Inflammatory macrophage treated with lipopolysaccharide for 1 hour (primary cell): ENCODE data around the gene ANKRD44.

ENCODE experiments used
- DNase-seq, 2 donors: peaks; one replicate each; pipeline ENCODE4 v3.0.0-alpha.2; 2020 to 2022

Gene ANKRD44

DNA sequence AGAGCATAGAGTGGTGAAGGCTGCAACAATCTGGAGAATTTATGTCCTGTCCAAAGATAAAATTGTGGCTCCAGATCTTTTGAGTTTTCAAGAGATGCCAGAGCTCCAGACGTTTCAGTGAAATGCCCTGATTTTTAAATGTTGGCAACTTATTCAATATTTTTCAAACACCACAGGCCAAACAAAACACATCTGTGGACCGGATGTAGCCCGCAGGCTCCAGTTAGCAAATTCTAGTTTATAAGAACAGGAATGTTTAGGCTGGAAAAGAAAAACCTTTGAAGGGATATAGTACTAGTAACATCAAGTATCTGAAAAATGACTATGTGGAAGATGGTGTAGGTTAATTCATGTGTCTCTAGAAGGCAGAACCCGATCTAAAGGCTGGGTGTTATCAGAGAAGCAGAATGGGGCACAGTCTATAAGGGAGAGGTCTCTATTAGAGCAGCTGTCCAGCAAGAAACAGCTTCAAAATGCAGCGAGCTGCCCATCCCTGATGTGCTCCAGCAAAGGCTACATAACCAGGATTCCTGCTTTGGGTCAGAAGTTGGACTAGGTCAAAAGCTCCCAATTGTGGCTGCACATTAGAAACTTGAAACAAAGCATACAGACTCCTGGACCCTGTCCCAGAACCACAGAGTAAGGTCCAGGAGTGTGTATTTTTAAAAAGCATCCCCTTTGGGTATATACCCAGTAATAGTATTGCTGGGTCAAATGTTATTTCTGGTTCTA, 105.9 kb downstream of the ANKRD44 start:
- no peak for DNase-seq

DNA sequence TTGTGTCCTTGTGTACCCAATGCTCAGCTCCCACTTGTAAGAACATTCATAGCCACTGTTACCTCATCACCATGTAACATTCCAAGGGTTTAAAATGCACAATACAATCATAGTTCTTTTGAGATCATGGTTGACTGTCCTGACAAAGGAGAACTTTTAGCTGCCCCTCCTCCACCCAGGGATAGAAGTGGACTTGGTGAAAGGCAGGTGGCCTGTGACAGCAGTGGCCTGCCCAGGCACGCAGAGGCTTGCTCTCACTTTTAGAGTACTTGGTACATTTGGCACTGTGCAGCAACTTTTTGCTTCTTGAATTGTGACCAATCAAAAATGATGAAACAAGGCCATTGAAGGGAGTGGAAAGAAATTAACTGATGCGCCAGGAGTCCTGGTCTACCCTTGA, 108.7 kb downstream of the ANKRD44 start:
- no peak for DNase-seq

DNA sequence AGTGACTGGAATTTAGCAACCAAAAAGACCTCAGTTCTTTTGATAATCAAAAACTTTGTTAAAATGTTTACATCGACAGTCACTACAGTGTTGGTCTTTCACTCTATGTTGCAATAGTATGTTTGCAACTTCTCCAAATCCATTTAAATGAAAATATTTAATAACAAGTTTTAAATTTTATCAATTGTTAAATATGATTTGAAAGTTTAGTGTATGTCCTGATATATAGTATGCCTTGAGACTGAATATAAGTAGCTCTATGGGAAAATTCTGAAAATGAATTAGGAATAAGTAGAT, 109.9 kb downstream of the ANKRD44 start:
- no peak for DNase-seq

DNA sequence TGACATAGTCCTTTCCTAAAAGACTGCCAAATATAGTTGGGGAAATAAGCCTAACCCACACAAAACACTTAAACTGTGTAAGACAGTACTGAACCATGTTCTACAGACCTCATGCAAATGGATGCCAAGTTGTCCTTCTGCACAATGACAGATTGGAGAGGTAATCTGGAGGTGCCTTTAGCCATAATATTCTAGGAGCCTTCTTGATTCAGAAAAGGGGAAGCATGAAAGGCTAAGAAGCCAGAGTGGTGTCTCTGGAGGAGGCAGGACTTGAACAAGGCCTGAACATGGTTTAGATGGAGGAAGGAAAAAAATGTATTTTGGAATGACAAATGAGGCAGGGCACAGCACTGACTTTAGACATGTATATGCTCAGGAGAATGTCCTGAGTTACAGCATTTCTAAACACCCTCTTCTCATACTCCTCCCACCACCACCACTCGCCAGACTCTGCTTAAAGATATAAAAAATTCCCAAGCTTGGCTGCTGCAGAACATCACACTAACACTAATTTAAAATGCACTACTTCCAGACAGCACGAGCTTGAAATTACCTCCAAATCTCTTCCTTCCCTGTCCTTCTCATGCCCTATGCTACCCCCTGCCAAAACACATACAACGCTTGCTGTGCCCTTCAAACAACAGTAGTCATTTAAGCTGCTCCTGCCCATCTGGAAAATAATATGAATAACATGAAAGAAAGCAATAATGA, 110.4 kb downstream of the ANKRD44 start:
- peak in 1 of 2 donors; percentile 70 for DNase-seq

DNA sequence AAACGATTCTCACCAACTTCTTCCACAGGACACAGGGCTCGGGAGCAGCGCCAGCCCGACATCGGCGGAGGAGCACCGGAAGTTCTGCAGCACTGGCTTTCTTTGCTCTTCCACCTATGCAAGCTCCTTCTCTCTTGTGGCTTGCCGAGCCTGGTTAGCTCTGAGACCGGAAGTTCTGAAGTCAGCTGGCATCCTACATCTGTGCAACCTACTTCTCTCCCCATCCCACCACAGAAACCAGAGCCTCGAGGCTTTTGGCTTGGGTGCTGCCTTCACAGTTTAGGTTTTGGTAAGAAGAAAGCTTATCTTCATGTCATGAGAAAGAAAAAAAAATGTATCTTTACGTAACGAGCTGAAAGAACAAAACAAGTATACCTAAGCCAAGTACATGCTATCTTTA, 111.7 kb downstream of the ANKRD44 start:
- DNase-seq: peak in 1 of 2 donors; percentile 69

DNA sequence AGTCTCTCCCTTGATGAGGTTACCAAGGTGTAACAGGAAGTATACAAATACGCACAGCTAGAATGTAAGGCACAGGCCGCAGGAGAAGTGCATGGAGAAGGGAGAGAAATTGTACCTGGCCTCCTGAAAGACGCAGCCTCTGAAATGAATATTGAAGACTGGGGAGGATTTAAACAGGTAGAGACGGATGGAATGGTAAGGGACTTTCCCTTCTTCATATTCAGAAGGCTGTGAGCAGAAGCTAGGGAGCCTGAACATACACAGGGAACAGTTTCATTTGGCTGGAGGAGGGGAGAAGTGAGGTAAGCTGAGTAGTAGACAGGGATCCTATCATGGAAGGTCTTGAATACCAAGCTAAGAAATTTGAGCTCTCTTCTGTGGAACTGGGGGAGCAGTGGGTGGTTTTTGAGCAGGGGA, 112.7 kb downstream of the ANKRD44 start:
- peak in 1 of 2 donors; percentile 22 for DNase-seq

DNA sequence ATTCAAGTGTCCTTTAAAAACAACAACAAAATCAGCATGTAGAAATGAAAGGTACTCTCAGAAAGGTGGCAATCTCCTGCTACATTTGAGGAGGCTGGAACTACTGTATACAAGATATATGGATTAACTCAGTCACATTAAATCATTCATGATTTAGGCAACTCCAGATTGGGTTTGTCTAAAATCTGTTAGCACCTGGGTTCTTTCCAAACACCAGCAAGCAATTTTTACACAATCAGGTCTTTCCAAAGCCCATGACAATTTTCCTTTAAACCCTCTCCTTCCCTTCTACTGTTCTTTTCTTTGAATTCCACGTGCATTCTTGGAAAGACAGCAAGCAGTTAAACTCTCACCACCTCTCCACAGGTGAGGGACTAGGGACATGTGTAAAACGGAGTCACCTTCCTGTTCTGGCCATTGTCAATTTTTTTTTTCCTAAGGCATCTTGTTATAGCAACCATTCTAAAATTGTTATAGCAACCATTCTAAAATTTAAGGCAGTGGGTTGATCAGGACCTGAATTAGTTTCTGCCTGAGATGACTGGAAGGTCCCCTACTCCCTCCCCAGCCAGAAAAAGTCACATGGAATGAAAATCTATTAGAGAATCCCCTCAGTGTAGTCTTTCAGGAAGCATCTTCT, 113.9 kb downstream of the ANKRD44 start:
- no peak for DNase-seq

DNA sequence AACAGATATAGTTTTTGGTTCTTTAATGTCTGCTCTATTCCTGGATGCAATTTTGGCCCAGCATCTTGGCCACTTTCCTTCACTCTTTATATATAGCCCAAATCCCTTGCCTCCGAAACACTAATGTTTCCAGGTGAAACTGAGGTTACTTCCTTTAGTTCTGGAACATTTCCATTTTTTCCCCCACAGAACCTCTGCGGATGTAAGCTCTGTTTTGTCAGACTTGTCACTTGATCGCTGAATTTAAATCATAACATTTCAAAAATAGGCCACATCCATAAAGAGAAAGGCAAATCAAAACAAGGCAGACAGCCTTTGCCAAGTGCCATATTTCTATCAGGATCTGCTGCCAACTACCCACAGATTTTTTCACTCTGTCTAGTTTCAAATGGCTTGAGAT, 115.1 kb downstream of the ANKRD44 start:
- no peak for DNase-seq

DNA sequence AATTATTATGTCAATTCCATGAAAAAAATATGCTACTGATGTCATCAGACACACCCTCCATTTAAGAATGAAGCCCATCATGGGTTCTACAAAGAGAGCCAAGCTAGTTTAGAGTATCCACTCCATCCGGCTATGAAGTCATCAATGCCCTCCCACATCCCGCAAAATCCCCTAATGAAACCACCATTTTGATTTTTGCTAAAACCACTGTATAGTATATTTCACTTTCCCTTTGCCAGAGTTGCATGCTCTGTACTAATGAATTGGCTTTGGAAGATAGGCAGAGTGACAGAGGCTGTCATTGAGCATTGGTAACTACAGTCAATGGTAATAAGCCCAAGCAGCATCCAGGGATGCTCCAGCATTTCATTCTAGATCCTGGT, 118.6 kb downstream of the ANKRD44 start:
- peak; percentile 56 to 61 for DNase-seq

DNA sequence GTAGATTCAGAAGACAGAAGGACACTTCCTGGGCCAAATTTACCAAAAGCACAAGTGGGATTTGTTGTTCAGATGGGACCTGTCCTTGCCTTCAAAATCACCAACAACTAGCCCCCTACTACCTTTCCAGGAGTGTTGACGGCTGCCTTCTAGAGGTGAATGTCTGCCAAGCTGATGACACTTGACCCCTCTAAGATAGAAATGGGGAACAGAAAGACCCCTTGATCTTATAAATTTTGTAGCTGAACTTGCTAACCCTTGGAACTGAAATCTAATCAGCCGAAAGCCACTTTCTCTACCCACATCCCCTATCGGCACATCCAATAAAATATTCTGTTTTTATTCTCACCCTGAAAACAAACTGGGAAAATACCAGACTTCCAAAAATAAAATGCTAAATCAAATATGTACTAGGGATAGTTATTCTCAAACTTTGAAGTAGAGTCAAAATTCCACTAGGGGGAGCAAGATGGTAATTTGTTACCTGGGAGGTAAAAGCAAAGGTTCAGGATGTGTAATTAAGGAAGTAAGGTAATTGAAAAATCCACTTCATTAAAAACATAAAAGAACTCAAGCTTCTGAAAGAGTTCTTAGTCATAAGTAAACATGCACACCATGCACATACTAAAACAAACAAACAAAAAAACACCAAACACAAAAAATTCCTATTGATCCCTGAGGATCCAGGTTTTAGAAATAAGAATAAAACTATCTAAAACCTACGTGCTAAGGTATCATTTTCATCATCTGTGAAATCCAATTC, 119.2 kb downstream of the ANKRD44 start:
- DNase-seq: peak; percentile 34 to 79

DNA sequence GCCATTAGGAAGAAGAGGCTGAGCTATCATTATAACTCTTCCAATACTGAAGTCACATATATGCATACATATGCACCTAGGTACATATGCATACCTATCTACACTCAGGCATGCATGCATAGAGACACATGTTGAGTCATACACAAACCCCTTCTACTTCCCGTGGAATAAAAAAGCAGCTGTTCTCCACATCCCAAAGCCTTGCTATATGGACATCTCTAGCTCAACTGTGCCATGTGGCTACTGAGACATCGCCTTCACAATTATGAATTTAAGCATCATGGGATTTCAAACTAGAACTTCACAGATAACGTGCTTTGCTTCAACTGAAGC, 120.5 kb downstream of the ANKRD44 start:
- no peak for DNase-seq

DNA sequence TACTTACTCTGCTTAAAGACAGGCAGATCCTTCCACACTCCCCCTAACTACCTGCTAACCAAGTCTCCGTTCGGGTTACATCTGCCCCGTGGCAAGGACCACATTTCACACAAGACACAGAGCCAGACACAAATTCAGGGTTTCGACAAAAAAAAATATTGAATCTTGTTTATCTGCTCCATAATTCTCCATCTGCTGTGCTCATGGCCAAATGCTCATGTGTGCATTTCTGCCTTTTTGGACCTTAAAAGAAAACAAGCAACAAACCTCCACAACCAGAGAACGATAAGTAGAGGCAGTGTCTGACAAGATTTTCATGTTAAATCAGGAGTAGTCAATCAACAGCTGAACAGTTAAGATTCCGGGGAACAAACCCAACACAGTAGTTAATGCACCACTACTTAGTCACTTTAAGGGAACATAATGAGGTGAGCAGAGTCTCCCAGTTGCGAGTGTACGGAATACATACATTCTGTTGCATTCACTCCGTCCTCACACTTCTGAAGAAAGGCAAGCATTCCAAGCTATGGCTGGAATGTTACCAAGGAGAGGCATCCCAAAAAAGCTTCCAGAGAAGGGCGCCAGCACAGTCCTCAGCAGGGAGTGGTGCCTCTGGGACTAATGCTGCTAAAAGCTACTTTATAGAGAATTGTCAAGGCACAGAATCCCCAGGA, 121.0 kb downstream of the ANKRD44 start:
- no peak for DNase-seq

DNA sequence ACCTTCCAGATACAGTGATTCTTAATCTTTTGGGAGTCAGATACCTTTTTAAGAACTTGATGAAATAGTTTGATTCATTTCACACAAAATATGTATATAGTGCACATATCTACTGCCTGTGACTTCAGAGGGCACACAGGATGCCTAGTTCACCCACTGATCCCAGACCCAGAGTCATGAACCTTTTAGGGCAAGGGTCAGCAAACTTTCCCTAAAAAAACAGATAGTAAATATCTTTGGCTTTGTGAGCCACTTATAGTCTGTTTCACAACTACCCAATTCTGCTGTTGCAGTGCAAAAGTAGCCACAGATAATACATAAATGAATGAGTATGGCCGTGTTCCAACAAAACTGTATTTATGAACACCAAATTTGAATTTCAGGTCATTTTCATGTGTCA, 124.9 kb downstream of the ANKRD44 start:
- peak in 1 of 2 donors; percentile 28 for DNase-seq

DNA sequence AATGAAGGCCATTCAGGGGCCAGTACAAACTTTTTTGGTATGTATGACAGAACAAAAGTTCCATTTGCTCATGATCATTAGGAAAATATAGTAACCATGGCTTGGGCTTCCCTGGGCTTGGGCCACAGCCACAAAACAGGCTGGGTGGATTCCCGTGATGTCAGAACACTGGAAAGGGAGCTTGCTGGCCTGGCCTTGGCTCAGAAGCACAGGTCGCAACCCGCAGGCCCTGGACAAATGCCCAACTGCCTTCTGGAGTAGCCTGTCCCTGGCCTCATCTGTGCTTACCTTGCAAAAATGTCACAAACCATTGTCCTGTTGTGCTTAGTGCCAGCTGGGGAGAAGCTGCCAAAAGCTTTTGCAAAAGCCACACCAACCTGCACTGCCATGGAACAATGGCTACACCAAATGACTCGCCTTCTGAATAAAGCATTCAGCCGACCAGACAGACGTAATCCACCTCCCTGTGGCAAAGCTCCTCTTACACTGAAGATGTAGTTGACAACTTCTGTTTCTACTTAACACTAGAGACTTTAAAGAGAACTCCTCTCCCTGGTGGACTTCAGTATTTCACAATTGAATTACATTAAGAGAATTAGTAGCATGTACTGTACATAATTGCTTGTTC, 125.5 kb downstream of the ANKRD44 start:
- DNase-seq: peak; percentile 8 to 70

DNA sequence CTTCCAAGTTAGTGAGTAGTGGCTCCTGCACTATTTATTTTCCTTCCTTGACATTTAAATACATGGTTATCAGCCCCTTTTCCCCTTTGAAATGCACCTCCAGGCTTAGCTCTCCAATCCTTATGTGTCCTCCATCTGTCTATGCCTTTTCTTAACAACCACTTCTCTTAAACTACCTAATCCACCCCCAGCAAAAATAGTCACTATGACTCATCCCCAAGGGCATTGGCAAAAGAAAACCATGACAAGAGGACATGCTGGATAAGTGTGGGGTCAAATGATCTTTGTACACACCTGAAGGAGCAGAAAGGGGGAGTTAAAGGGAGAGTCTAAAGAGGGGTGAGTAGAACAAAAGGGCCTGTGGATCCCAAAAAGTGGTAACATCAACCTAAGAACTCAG, 127.2 kb downstream of the ANKRD44 start:
- DNase-seq: no peak

DNA sequence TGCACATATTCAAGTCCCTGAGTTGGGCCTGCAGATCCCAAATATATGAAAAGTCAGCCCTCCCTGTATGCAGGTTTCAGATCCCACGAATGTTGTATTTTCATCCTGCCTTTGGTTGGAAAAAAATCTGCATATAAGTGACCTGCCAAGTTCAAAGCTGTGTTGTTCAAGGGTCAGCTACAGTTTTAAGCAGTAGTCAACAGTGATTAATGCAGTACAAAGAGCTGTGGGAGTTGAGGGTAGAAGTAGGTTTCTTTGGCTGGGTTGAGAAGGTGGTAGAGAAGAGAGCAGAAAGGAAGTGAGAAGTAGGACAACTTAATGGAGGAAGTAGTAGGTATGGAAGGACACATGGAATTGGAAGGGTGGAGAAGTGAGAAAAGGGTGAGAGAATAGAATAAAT, 127.9 kb downstream of the ANKRD44 start:
- no peak for DNase-seq

DNA sequence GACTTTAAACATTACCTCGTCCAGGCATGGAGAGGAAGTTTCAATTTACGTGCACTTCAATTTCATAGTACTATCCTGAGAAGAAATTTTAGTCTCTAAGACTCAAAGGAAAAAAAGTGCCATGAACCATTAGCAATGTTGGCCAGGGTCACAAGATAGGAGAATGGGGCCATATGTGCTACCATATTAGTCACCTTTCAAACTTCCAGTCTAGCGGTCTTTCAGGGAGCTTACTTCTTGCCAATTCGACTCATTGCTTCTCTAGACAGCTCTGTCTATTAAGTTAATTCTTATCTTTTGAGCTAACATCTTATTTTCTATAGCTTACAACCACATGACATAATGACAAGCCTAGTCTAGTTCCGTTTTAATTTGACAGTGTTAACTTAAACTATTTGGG, 129.1 kb downstream of the ANKRD44 start:
- DNase-seq: no peak

DNA sequence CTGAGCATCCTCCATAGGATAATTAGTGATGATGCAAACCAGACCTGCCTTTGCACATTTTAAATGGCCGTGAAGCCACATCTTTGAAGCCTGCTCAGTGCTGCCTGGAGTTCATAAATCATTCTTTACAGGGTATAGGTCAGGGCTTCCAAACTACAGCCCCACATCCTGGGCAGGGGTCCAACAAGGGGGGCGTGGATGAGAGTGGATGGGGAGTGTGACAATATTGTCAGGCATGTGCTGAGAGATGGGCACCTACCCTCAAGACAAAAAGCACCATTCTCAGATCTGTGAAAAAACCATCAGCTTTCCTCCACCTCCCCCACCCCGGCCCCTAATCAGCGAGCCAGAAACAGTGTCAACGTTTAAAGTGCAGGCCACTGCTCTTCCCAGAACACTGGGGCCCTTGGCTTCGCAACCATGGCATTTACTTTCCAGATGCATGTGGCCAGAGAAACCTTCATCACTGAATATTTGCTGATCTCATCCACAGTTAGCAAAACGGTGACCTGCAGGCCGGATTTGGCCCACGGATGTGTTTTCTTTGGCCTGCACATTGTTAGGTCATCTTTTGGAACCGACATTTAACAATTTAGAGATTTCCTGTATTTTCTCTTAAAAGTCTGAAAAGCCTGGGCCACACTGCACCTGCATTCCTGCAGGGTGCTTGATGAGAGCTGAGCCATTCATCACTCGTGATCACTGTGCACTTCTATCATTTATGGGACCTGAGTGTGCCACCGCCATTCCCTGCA, 130.7 kb downstream of the ANKRD44 start:
- no peak for DNase-seq

DNA sequence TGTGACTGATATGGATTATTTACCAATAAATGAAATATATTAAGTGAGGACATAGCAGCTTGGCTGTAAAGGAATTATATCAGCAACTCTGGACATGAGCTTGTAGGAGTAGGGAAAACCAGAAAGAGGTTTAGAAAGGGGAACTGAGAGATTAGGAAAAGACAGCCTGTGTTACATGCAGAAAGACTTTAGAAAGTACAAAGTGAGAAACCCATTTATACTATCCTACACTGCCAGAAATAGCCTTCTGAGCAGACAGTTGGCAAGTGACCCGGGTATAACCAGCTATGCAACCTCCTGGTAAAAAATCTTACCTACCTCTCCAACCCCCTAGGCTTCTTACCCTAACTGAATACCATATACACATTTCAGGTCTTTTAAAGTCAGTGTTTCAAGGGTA, 134.1 kb downstream of the ANKRD44 start:
- DNase-seq: peak; percentile 44 to 70

DNA sequence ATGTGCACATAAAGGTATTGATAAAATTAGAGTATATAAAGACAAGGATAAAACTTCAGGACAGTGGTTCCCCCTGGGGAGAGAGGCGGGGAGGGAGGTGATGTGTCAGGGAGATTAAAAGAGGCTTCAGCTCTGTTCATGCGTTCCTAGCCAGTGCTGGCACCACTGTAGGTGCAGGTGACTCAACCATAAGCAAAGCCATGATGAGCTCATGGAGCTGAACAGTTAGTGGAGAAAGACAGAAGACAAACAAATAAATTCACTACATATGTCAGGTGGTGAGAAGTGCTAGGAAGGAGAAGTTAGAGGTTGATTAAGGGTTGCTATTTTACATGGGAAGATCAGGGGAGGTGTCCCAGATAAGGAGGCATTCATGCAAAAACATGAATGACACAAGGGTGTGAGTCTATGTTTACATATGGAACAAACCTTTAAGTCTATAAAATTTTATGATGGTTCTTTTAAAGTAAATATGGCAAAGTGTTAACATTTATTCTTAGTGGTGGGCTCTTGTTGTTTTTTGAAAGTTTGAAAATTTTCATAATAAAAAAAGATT, 136.0 kb downstream of the ANKRD44 start:
- DNase-seq: no peak

DNA sequence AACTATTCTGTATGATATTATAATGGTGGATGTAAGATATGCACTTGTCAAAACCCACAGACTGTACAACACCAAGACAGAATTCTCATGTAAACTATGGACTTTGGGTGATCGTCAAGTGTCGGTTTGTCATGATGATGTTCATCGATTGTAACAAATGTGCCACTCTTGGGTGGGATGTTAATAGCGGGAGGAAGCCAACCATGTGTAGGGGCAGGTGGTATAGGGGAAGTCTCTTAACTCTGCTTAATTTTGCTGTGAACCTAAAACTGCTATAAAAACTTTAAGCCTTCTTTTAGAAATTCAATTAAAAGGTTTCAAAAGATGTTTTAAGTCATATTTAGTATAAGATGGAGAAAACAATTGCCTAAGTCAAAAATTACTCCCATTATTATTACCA, 139.0 kb downstream of the ANKRD44 start:
- DNase-seq: no peak

DNA sequence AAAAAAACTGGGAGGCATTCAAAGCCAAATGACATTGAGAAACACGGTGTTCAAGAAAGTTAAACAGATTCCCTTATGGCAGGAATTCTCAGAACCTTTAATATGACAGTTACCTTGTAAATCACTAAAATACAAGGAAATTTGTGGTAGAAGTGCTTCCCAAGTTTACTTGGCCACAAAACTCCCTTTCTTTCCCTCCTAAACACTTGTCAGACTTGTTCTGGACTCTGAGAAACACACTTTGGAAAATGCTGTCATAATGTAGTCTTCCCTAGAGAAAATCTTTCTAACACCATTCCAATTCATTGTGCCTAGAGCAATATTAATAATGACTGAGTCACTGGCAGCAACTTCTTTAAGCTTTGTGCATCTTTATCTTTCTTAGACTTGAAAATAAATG, 140.4 kb downstream of the ANKRD44 start:
- DNase-seq: no peak
